ENCODE data around the gene KIF5A. TPM values are rescaled to one million over a fixed set of nuclear protein-coding genes. Genes with fewer than 3 reads are reported as not detected.

Gene KIF5A
- total and polyA plus RNA-seq, 7 donors = 0.01 to 0.21 (median 0.09) TPM; not detected in 1

DNA sequence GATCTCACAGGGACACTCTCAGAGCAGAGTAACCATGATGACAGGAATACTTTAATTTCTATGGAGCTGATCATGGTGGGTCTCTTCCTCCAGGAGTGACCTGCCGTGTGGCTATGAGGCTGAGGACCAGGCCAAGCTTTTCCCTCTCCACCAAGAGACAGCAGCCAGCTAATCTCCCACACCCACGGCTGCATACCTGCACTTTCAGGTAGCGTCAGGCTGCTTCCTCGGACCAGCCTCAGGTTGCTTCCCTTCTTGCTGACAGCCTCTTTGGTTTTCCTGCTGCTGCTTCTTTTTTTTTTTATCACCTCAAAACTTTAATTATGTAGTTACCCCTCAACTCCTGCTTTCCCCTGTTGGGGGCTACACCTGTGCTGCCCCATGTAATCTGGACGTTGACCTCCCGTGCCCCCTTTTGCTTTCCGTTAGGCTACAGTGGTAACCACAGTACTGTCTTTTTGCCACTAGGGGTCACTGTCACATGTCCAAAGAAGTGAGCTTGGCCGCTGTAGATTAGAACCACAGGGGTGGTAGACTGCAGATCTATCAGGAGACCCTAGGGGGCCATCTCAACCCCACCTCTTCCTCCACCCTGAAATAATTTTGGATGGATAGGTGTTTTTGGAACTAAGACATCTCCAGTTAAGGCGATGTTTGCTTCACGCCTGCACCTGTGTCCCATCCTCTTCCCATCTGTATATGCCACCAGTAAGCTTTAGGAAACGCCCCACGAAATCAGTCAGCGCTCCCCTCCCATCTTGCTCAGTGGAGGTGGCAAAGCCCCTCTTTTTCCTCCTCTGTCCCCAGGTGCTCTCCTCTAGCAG lies 33.4 kb downstream of the KIF5A start:
- peak in 1 of 2 donors; percentile 27 for DNase-seq
- intact Hi-C loops (cut with DNase I) = loop anchor here (2.0 kb wide), 2 partner anchors 38 to 50 kb away; partner anchors contain the start of gene B4GALNT1 (in 1 of the 2)
- ATAC-seq = peak; percentile 95 to 99 (median 97)
- Histone ChIP-seq H3K4me1 (no peaks in the 10 kb centered on the region), H3K27ac (no peak overlapping the region), H3K9me3 (no peaks in the 10 kb centered on the region), H3K27me3 (ENCODE audit: insufficient read depth in 3 of 3, low read length in 2 of 3) (peaks cover 2 to 9% (median 4%) of the 10 kb centered on the region in 3 donors), H3K4me3 (no peak overlapping the region), H3K36me3 (ENCODE audit: insufficient read depth in 1 of 2, low read depth in 1 of 2) (no peaks in the 10 kb centered on the region)
- TF ChIP-seq, protein P1, sequence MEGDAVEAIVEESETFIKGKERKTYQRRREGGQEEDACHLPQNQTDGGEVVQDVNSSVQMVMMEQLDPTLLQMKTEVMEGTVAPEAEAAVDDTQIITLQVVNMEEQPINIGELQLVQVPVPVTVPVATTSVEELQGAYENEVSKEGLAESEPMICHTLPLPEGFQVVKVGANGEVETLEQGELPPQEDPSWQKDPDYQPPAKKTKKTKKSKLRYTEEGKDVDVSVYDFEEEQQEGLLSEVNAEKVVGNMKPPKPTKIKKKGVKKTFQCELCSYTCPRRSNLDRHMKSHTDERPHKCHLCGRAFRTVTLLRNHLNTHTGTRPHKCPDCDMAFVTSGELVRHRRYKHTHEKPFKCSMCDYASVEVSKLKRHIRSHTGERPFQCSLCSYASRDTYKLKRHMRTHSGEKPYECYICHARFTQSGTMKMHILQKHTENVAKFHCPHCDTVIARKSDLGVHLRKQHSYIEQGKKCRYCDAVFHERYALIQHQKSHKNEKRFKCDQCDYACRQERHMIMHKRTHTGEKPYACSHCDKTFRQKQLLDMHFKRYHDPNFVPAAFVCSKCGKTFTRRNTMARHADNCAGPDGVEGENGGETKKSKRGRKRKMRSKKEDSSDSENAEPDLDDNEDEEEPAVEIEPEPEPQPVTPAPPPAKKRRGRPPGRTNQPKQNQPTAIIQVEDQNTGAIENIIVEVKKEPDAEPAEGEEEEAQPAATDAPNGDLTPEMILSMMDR (IDR thresholded peaks at IDR 0.05) = peak; percentile 94
- 44 to 47% (median 44%) methylated on average over 13 of the region's 13 CpGs for WGBS, 3 donors

DNA sequence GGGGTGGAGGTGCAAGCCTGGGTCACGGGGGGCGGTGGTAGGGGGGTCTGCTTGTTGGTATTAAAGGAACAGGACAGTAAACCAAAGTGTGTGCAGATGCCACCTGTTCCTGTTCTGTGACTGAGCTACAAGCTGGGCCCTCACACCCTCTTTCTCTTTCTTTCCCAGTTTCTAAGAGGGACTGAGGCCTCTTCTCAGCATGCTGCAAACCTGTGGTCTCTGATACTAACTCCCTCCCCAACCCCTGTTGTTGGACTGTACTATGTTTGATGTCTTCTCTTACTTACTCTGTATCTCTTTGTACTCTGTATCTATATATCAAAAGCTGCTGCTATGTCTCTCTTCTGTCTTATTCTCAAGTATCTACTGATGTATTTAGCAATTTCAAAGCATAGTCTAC lies 34.2 kb downstream of the KIF5A start:
- DNase-seq (no peak), ATAC-seq (peak in 1 of 4 donors; percentile 14)
- Histone ChIP-seq H3K27ac (no peak overlapping the region), H3K27me3 (ENCODE audit: insufficient read depth in 3 of 3, low read length in 2 of 3) (peaks cover 4 to 11% (median 4%) of the 10 kb centered on the region in 3 donors), H3K4me3 (no peak overlapping the region), H3K9me3 (no peaks in the 10 kb centered on the region), H3K4me1 (no peaks in the 10 kb centered on the region), H3K36me3 (ENCODE audit: insufficient read depth in 1 of 2, low read depth in 1 of 2) (no peaks in the 10 kb centered on the region)
- TF ChIP-seq, protein P1 (IDR thresholded peaks at IDR 0.05) = no peak
- 84 to 96% (median 90%) methylated on average over 2 of the region's 2 CpGs for WGBS, 3 donors
- intact Hi-C loops (cut with DNase I) = loop anchor here in 1 of 2 donors (1.0 kb wide), 1 partner anchor 37 kb away; no protein-coding TSS in a partner anchor

DNA sequence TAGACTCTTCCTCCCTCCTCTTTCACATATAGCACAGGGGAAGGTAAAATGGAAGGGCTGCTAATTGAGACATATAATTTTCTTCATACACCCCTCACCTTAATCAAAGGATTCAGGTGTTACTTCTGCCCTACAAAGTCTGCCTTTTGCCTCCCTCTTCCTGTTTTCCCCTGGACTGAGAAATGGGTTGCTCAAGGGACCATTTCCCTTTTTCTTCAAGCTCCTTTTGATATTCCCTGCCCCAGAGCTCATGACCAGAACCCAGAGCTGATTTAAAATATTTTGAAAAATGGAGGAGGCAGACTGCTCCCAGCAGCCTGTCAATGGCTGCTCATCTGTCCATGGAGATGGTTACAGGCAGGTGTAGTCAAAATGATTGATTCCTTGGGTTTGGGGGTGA lies 34.8 kb downstream of the KIF5A start:
- intact Hi-C loops (cut with DNase I) = loop anchor here in 1 of 2 donors (1.0 kb wide), 1 partner anchor 37 kb away; no protein-coding TSS in a partner anchor
- Histone ChIP-seq H3K27me3 (ENCODE audit: insufficient read depth in 3 of 3, low read length in 2 of 3) (peaks cover 4 to 11% (median 4%) of the 10 kb centered on the region in 3 donors), H3K4me3 (no peak overlapping the region), H3K36me3 (ENCODE audit: insufficient read depth in 1 of 2, low read depth in 1 of 2) (no peaks in the 10 kb centered on the region), H3K9me3 (no peaks in the 10 kb centered on the region), H3K27ac (no peak overlapping the region), H3K4me1 (no peaks in the 10 kb centered on the region)
- TF ChIP-seq, protein P1 (IDR thresholded peaks at IDR 0.05) = no peak
- ATAC-seq (no peak), DNase-seq (no peak)

DNA sequence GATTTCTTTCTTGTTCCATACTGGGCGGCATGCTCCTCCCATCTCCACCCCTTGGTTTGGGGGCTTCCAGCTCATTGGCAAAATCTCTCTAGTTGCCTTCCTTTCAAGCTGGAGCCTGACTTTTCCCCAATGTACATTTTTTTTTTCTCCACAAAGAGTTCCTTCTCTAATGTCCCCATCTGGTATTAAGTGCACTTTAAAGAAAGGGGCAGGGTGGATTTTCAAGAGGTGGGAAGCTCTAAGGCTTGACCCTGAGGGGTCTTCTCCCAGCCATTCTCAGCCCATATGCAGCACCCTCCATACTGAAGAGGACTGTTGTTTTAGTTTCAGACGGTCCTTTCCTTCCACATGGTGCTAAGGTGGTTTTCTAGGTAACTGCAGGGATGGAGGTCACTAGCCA lies 35.3 kb downstream of the KIF5A start:
- H3K27ac ChIP-seq = no peak overlapping the region
- intact Hi-C loops (cut with DNase I) = no loop called here
- peaks cover 4 to 11% (median 4%) of the 10 kb centered on the region in 3 donors for H3K27me3 ChIP-seq (ENCODE audit: insufficient read depth in 3 of 3, low read length in 2 of 3)
- H3K36me3 ChIP-seq (ENCODE audit: insufficient read depth in 1 of 2, low read depth in 1 of 2) = no peaks in the 10 kb centered on the region
- WGBS, 3 donors = 74 to 89% (median 85%) methylated on average over 2 of the region's 2 CpGs
- no peaks in the 10 kb centered on the region for H3K4me1 ChIP-seq
- H3K9me3 ChIP-seq = no peaks in the 10 kb centered on the region
- DNase-seq (no peak), ATAC-seq (no peak)
- no peak overlapping the region for H3K4me3 ChIP-seq
- TF ChIP-seq, protein P1 (IDR thresholded peaks at IDR 0.05) = no peak
